Breast epithelium (tissue), 3 donors: ENCODE results near the gene RNF11.
"Not testable (repeated sequence)": the region's sequence is repeated elsewhere in the genome, so short reads cannot be mapped to it uniquely, and the experiment has no call there.

ENCODE experiments used
- POLR2A ChIP-seq: fragments of 450-650 bp; IDR thresholded peaks from one replicate; pipeline ENCODE4 v1.6.1; 2016; ENCODE audit warnings: antibody characterized with exemption, mild to moderate bottlenecking, moderate library complexity
- TF ChIP-seq, protein P1 (sequence below), 3 donors: fragments of 450-650 bp; IDR thresholded peaks; one replicate each; pipeline ENCODE4 v1.5.1; 2016 to 2017; ENCODE audit warnings: antibody characterized with exemption in 3 of 3, mild to moderate bottlenecking in 3 of 3, moderate library complexity in 3 of 3

DNA sequence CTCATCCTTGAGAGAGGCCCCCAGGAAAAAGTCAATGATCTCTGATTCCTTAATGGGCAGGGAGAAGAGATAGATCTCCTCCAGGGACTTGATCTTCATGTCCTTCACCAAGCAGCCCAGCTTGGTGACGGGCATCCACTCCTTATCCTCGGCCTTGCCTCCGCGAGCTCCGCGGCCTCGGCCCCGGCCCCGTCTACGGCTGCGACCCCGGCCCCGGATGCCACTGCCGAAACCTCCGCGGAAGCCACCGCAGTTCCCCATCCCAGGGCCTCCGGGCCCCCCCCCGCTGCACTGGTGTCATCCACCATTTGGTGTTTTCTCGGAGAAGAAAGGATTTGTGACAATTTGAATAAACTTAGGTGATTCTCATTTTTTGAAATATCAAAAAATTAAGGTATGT is 15.1 kb downstream of the RNF11 start:
- TF ChIP-seq POLR2A: not testable (repeated sequence)
- TF ChIP-seq, protein P1, sequence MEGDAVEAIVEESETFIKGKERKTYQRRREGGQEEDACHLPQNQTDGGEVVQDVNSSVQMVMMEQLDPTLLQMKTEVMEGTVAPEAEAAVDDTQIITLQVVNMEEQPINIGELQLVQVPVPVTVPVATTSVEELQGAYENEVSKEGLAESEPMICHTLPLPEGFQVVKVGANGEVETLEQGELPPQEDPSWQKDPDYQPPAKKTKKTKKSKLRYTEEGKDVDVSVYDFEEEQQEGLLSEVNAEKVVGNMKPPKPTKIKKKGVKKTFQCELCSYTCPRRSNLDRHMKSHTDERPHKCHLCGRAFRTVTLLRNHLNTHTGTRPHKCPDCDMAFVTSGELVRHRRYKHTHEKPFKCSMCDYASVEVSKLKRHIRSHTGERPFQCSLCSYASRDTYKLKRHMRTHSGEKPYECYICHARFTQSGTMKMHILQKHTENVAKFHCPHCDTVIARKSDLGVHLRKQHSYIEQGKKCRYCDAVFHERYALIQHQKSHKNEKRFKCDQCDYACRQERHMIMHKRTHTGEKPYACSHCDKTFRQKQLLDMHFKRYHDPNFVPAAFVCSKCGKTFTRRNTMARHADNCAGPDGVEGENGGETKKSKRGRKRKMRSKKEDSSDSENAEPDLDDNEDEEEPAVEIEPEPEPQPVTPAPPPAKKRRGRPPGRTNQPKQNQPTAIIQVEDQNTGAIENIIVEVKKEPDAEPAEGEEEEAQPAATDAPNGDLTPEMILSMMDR (IDR thresholded peaks at IDR 0.05): not testable (repeated sequence)
